GM19099 (cell line): ENCODE measurements around the gene DNAL4.

Experiments
- POLR2A ChIP-seq: IDR thresholded peaks from 3 replicates; pipeline ENCODE4 v1.6.1; 2011; ENCODE audit warnings: low read depth; ENCODE audit not compliant: insufficient read length; ENCODE audit errors: extremely low read depth

DNAL4 gene

GRCh38 chr22:38782402-38783094 is 11.4 kb downstream of the DNAL4 start:
- TF ChIP-seq POLR2A = no peak

GRCh38 chr22:38781033-38781432 is 12.9 kb downstream of the DNAL4 start:
- no peak for TF ChIP-seq POLR2A

GRCh38 chr22:38777087-38777671 is 16.8 kb downstream of the DNAL4 start:
- no peak for TF ChIP-seq POLR2A

- TF ChIP-seq POLR2A = no peak
Measured at GRCh38 chr22:38776086-38776485, 17.9 kb downstream of the DNAL4 start.

GRCh38 chr22:38775656-38776055 is 18.3 kb downstream of the DNAL4 start:
- no peak for TF ChIP-seq POLR2A

GRCh38 chr22:38774496-38775166 is 19.3 kb downstream of the DNAL4 start:
- TF ChIP-seq POLR2A = no peak

- no peak for TF ChIP-seq POLR2A
Measured at GRCh38 chr22:38773363-38773946, 20.5 kb downstream of the DNAL4 start.

GRCh38 chr22:38772623-38772873 is 21.4 kb downstream of the DNAL4 start:
- no peak for TF ChIP-seq POLR2A

- no peak for TF ChIP-seq POLR2A
Measured at GRCh38 chr22:38770257-38770949, 23.5 kb downstream of the DNAL4 start.

GRCh38 chr22:38768036-38768435 is 25.9 kb downstream of the DNAL4 start:
- TF ChIP-seq POLR2A = no peak

- no peak for TF ChIP-seq POLR2A
Measured at GRCh38 chr22:38767313-38767712, 26.6 kb downstream of the DNAL4 start.

- no peak for TF ChIP-seq POLR2A
Measured at GRCh38 chr22:38766076-38766777, 27.7 kb downstream of the DNAL4 start.

GRCh38 chr22:38762551-38762983 is 31.4 kb downstream of the DNAL4 start:
- TF ChIP-seq POLR2A = no peak

- no peak for TF ChIP-seq POLR2A
Measured at GRCh38 chr22:38761202-38762162, 32.5 kb downstream of the DNAL4 start.
